ENCODE results near the gene HDDC3.

- no peak for TF ChIP-seq SRSF9 (IDR thresholded peaks at IDR 0.05; ENCODE audit: borderline replicate concordance, low read depth, low read length)
- no peak for TF ChIP-seq CEBPZ (IDR thresholded peaks at IDR 0.05; ENCODE audit: borderline replicate concordance, low read depth, low read length)
- no peak for TF ChIP-seq PURB (CRISPR knock-in tag; IDR thresholded peaks at IDR 0.05; ENCODE audit: low read depth)
- no peak for TF ChIP-seq EZH2 (IDR thresholded peaks at IDR 0.05; ENCODE audit: borderline replicate concordance, low read depth, low read length)
- no peak for TF ChIP-seq MYC (IDR thresholded peaks at IDR 0.05; ENCODE audit: low read depth, low read length)
- TF ChIP-seq MYC (CRISPR knock-in tag; IDR thresholded peaks at IDR 0.05; ENCODE audit: borderline replicate concordance, low read depth), result no peak
- no peak for TF ChIP-seq KDM1A (IDR thresholded peaks at IDR 0.05)
- no peak for TF ChIP-seq ZNF224 (CRISPR knock-in tag; IDR thresholded peaks at IDR 0.05)
- TF ChIP-seq CTCF (IDR thresholded peaks at IDR 0.05 in 2 of 3, conservative IDR thresholded peaks at IDR 0.05 in 1 of 3; ENCODE audit: insufficient read depth in 2 of 3, low read depth in 1 of 3, low read length in 3 of 3), result no peak
- TF ChIP-seq, protein P1, sequence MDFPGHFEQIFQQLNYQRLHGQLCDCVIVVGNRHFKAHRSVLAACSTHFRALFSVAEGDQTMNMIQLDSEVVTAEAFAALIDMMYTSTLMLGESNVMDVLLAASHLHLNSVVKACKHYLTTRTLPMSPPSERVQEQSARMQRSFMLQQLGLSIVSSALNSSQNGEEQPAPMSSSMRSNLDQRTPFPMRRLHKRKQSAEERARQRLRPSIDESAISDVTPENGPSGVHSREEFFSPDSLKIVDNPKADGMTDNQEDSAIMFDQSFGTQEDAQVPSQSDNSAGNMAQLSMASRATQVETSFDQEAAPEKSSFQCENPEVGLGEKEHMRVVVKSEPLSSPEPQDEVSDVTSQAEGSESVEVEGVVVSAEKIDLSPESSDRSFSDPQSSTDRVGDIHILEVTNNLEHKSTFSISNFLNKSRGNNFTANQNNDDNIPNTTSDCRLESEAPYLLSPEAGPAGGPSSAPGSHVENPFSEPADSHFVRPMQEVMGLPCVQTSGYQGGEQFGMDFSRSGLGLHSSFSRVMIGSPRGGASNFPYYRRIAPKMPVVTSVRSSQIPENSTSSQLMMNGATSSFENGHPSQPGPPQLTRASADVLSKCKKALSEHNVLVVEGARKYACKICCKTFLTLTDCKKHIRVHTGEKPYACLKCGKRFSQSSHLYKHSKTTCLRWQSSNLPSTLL (IDR thresholded peaks at IDR 0.05), result no peak
- no peak for TF ChIP-seq SREBF2 (CRISPR knock-in tag; IDR thresholded peaks at IDR 0.05)
- TF ChIP-seq SMAD4 (CRISPR knock-in tag; conservative IDR thresholded peaks at IDR 0.05), result no peak
- TF ChIP-seq RAD21 (CRISPR knock-in tag; conservative IDR thresholded peaks at IDR 0.05 in 1 of 2, IDR thresholded peaks at IDR 0.05 in 1 of 2), result no peak
These were observed 277 bp upstream of the HDDC3 start for GRCh38 chr15:90932660-90932991.
